ENCODE measurements around the gene ETV5.
"Not testable (repeated sequence)": the region's sequence is repeated elsewhere in the genome, so short reads cannot be mapped to it uniquely, and the experiment has no call there.

The ETV5 gene

GRCh38 chr3:186067360-186068242 lies 41.3 kb downstream of the ETV5 start:
- DNase-seq (ENCODE audit: low spot score), result no peak

GRCh38 chr3:186060222-186060621 lies 48.7 kb downstream of the ETV5 start:
- DNase-seq (ENCODE audit: low spot score), result no peak

- no peak for DNase-seq (ENCODE audit: low spot score)
Observed at GRCh38 chr3:186059192-186059591, 49.7 kb downstream of the ETV5 start.

- no peak for DNase-seq (ENCODE audit: low spot score)
Observed at GRCh38 chr3:186058225-186058624, 50.7 kb downstream of the ETV5 start.

GRCh38 chr3:186057594-186057993 lies 51.3 kb downstream of the ETV5 start:
- DNase-seq (ENCODE audit: low spot score), result no peak

GRCh38 chr3:186054792-186055352 lies 54.0 kb downstream of the ETV5 start:
- no peak for DNase-seq (ENCODE audit: low spot score)

GRCh38 chr3:186053954-186054791 lies 54.7 kb downstream of the ETV5 start:
- no peak for DNase-seq (ENCODE audit: low spot score)

GRCh38 chr3:186052096-186052840 lies 56.6 kb downstream of the ETV5 start:
- DNase-seq (ENCODE audit: low spot score), result no peak

- DNase-seq (ENCODE audit: low spot score), result no peak
Observed at GRCh38 chr3:186049001-186049400, 59.9 kb downstream of the ETV5 start.

GRCh38 chr3:186048119-186048518 lies 60.8 kb downstream of the ETV5 start:
- no peak for DNase-seq (ENCODE audit: low spot score)

GRCh38 chr3:186046838-186047237 lies 62.1 kb downstream of the ETV5 start:
- DNase-seq (ENCODE audit: low spot score), result no peak

GRCh38 chr3:186044968-186045367 lies 63.9 kb downstream of the ETV5 start:
- no peak for DNase-seq (ENCODE audit: low spot score)

GRCh38 chr3:186044427-186044826 lies 64.5 kb downstream of the ETV5 start:
- no peak for DNase-seq (ENCODE audit: low spot score)

GRCh38 chr3:186042521-186043202 lies 66.2 kb downstream of the ETV5 start:
- DNase-seq (ENCODE audit: low spot score), result no peak

- DNase-seq (ENCODE audit: low spot score), result no peak
Observed at GRCh38 chr3:186042036-186042435, 66.9 kb downstream of the ETV5 start.

GRCh38 chr3:186038360-186038759 lies 70.5 kb downstream of the ETV5 start:
- no peak for DNase-seq (ENCODE audit: low spot score)

GRCh38 chr3:186035277-186035676 lies 73.6 kb downstream of the ETV5 start:
- no peak for DNase-seq (ENCODE audit: low spot score)

- no peak for DNase-seq (ENCODE audit: low spot score)
Observed at GRCh38 chr3:186032321-186032720, 76.6 kb downstream of the ETV5 start.

- DNase-seq (ENCODE audit: low spot score), result not testable (repeated sequence)
Observed at GRCh38 chr3:186025993-186026392, 82.9 kb downstream of the ETV5 start.

- DNase-seq (ENCODE audit: low spot score), result no peak
Observed at GRCh38 chr3:186025161-186025560, 83.7 kb downstream of the ETV5 start.

- DNase-seq (ENCODE audit: low spot score), result no peak
Observed at GRCh38 chr3:186024210-186024609, 84.7 kb downstream of the ETV5 start.
